ENCODE results near the gene CEBPZOS. TPM values are rescaled to one million over a fixed set of nuclear protein-coding genes. Genes with fewer than 3 reads are reported as not detected.

Gene CEBPZOS
- 10 to 100 TPM in 3 of 4 donors, 1 to 10 TPM in 1; 7.5 to 39.0 (median 24.2) TPM for total RNA-seq

- Histone ChIP-seq H3K27me3 (no peaks in the 10 kb centered on the region), H3K27ac (peak within 1 kb of the TSS; percentile 85 to 89 (median 88)), H3K9me3 (no peaks in the 10 kb centered on the region), H3K36me3 (peaks cover 0 to 14% (median under 1%) of the 10 kb centered on the region in 4 donors), H3K4me1 (peaks cover 6 to 23% (median 13%) of the 10 kb centered on the region in 4 donors), H3K4me3 (peak within 1 kb of the TSS; percentile 60 to 80 (median 66))
- in situ Hi-C loops (cut with MboI; ENCODE audit: low pct_ligation_motif_present in 1 of 4, low pct_unique_long_range_greater_than_20kb in 1 of 4, low sequenced_read_pairs in 3 of 4), result no loop called here
- 0 to 3% methylated on average over 8 to 65 of the region's 72 CpGs for WGBS, 2 donors (ENCODE audit: low coverage in 1 of 2)
- TF ChIP-seq EP300 (IDR thresholded peaks at IDR 0.05; ENCODE audit: low read depth), result no peak
- TF ChIP-seq POLR2A (IDR thresholded peaks at IDR 0.05), result peak; percentile 86
- peak; percentile 91 to 96 (median 94) for TF ChIP-seq POLR2AphosphoS5 (IDR thresholded peaks at IDR 0.05)
- TF ChIP-seq, protein P1, sequence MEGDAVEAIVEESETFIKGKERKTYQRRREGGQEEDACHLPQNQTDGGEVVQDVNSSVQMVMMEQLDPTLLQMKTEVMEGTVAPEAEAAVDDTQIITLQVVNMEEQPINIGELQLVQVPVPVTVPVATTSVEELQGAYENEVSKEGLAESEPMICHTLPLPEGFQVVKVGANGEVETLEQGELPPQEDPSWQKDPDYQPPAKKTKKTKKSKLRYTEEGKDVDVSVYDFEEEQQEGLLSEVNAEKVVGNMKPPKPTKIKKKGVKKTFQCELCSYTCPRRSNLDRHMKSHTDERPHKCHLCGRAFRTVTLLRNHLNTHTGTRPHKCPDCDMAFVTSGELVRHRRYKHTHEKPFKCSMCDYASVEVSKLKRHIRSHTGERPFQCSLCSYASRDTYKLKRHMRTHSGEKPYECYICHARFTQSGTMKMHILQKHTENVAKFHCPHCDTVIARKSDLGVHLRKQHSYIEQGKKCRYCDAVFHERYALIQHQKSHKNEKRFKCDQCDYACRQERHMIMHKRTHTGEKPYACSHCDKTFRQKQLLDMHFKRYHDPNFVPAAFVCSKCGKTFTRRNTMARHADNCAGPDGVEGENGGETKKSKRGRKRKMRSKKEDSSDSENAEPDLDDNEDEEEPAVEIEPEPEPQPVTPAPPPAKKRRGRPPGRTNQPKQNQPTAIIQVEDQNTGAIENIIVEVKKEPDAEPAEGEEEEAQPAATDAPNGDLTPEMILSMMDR (IDR thresholded peaks at IDR 0.05), result peak in 1 of 5 experiments; percentile 9
- peak; percentile 90 for DNase-seq
- intact Hi-C loops (cut with DNase I; ENCODE audit: low total_unique reads), result no loop called here
Observed at GRCh38 chr2:37196320-37197195, at the start of gene CEBPZOS. Gene CEBPZOS (plus strand): TSS chr2:37196496. CDS start chr2:37199705, 3,209 bp downstream.

DNA sequence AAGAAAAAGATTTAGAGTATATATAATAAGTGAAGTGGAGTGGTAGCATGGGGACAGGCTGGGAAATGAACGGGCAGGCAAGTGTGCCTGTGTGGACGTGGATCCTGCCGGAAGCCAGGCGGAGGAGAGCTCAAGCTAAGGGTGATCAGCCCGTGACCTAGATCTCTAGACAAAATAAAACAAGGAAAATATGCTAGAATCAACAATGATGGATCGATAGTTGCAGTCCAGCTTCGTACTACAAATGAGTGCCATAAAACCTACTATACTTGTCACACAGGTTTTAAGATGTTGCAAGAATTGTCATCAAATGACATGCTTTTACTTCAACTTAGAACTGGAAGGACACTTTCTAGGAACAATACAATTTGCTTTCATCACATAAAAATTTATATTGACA lies 48.0 kb upstream of the CEBPZOS start:
- no peak for DNase-seq
- peaks cover 4 to 32% (median 13%) of the 10 kb centered on the region in 4 donors for H3K4me1 ChIP-seq
- peaks cover 0 to 19% (median 6%) of the 10 kb centered on the region in 4 donors for H3K36me3 ChIP-seq
- no peaks in the 10 kb centered on the region for H3K27me3 ChIP-seq
- 70 to 76% methylated on average over 7 of the region's 7 CpGs for WGBS, 2 donors (ENCODE audit: low coverage in 1 of 2)
- intact Hi-C loops (cut with DNase I; ENCODE audit: low total_unique reads) (loop anchor here (10.0 kb wide), 1 partner anchor 486 kb away; no protein-coding TSS in a partner anchor), in situ Hi-C loops (cut with MboI; ENCODE audit: low pct_ligation_motif_present in 1 of 4, low pct_unique_long_range_greater_than_20kb in 1 of 4, low sequenced_read_pairs in 3 of 4) (no loop called here)
- no peak overlapping the region for H3K4me3 ChIP-seq
- H3K27ac ChIP-seq, result peak overlapping the region in 1 of 4 donors; percentile 35
- H3K9me3 ChIP-seq, result no peaks in the 10 kb centered on the region
- TF ChIP-seq POLR2AphosphoS5 (IDR thresholded peaks at IDR 0.05), result peak in 1 of 3 donors; percentile 12
- TF ChIP-seq POLR2A (IDR thresholded peaks at IDR 0.05), result no peak

- Histone ChIP-seq H3K4me1 (peaks cover 4 to 32% (median 13%) of the 10 kb centered on the region in 4 donors), H3K9me3 (no peaks in the 10 kb centered on the region), H3K27ac (peak overlapping the region; percentile 35 to 61 (median 52)), H3K4me3 (peak overlapping the region in 1 of 4 donors; percentile 7), H3K36me3 (peaks cover 0 to 19% (median 6%) of the 10 kb centered on the region in 4 donors), H3K27me3 (no peaks in the 10 kb centered on the region)
- WGBS, 2 donors (ENCODE audit: low coverage in 1 of 2), result 25 to 31% methylated on average over 6 of the region's 6 CpGs
- in situ Hi-C loops (cut with MboI; ENCODE audit: low pct_ligation_motif_present in 1 of 4, low pct_unique_long_range_greater_than_20kb in 1 of 4, low sequenced_read_pairs in 3 of 4) (loop anchor here in 2 of 4 donors (25.0 kb wide), 1 partner anchor 738 kb away; no protein-coding TSS in a partner anchor), intact Hi-C loops (cut with DNase I; ENCODE audit: low total_unique reads) (loop anchor here (10.0 kb wide), 2 partner anchors 85 to 485 kb away; partner anchors contain the start of genes CEBPZ and NDUFAF7)
- TF ChIP-seq, protein P1 (IDR thresholded peaks at IDR 0.05), result no peak
- no peak for TF ChIP-seq POLR2AphosphoS5 (IDR thresholded peaks at IDR 0.05)
- TF ChIP-seq POLR2A (IDR thresholded peaks at IDR 0.05), result no peak
- no peak for TF ChIP-seq EP300 (IDR thresholded peaks at IDR 0.05; ENCODE audit: low read depth)
- DNase-seq, result no peak
Observed at GRCh38 chr2:37149626-37150322, 46.5 kb upstream of the CEBPZOS start.

GRCh38 chr2:37153224-37153623 lies 43.1 kb upstream of the CEBPZOS start:
- no peaks in the 10 kb centered on the region for H3K27me3 ChIP-seq
- H3K27ac ChIP-seq, result no peak overlapping the region
- no peaks in the 10 kb centered on the region for H3K9me3 ChIP-seq
- peaks cover 0 to under 1% (median 0%) of the 10 kb centered on the region in 4 donors for H3K36me3 ChIP-seq
- WGBS, 2 donors (ENCODE audit: low coverage in 1 of 2), result 90 to 92% methylated on average over 5 of the region's 5 CpGs
- peaks cover 11 to 46% (median 28%) of the 10 kb centered on the region in 4 donors for H3K4me1 ChIP-seq
- TF ChIP-seq POLR2AphosphoS5 (IDR thresholded peaks at IDR 0.05), result no peak
- no peak for TF ChIP-seq POLR2A (IDR thresholded peaks at IDR 0.05)
- TF ChIP-seq, protein P1 (IDR thresholded peaks at IDR 0.05), result no peak
- no peak for TF ChIP-seq EP300 (IDR thresholded peaks at IDR 0.05; ENCODE audit: low read depth)
- no peak for DNase-seq
- intact Hi-C loops (cut with DNase I; ENCODE audit: low total_unique reads) (loop anchor here (10.0 kb wide), 1 partner anchor 82 kb away; the partner anchor contains the start of genes CEBPZ and NDUFAF7), in situ Hi-C loops (cut with MboI; ENCODE audit: low pct_ligation_motif_present in 1 of 4, low pct_unique_long_range_greater_than_20kb in 1 of 4, low sequenced_read_pairs in 3 of 4) (loop anchor here in 2 of 4 donors (25.0 kb wide), 1 partner anchor 734 kb away; no protein-coding TSS in a partner anchor)
- no peak overlapping the region for H3K4me3 ChIP-seq
